GM18511 (cell line): ENCODE data around the gene ESYT1.

ENCODE experiments used
- ATAC-seq: cut with Tn5 transposase; IDR thresholded peaks from one replicate; pipeline ENCODE4 v1.9.1; 2021; ENCODE audit warnings: mild to moderate bottlenecking, moderate library complexity; ENCODE audit not compliant: unreplicated experiment

Gene ESYT1

DNA sequence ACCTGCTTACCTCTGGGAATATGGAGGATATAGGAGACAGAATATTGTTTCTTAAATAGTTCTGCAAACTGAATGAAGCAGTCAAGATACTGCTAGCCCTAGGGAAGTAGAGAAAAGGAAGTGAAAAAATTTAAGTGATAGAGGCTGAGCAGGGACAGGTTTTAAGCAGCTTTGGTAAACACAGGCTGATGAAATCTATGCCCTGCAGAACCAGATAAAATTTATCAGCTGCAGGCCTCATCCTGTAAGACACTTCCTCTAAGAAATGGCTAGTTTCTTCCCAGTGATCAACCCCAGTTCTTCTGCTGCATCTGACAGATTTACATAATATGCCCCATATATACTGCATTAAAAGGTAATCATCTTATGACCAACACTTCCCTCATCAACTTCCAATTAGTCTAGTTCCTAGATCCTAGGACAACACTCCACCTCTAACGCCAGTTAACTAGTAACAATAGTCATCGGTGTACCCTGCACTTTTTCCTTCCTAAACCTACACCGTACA is 1.3 kb upstream of the ESYT1 start:
- ATAC-seq = no peak

DNA sequence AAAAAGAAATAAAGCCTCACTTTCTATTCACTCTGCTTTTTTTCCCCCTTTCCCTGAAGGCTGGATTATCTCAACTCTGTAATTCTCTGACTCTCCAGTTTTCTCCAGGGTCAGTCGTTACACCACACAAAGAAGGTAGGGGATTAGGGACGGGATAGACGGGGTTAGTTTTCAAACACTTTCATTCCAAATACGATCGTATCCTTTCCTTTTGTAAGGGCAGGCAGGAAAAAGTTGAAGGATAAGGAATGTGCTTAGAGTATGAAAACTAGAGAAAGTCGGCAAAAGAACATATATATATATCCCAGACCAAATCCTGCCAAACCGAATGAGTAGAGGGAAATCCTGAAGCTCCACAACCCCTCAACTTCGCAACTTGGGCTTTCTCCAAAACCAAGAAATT is 581 bp upstream of the ESYT1 start:
- ATAC-seq = no peak

DNA sequence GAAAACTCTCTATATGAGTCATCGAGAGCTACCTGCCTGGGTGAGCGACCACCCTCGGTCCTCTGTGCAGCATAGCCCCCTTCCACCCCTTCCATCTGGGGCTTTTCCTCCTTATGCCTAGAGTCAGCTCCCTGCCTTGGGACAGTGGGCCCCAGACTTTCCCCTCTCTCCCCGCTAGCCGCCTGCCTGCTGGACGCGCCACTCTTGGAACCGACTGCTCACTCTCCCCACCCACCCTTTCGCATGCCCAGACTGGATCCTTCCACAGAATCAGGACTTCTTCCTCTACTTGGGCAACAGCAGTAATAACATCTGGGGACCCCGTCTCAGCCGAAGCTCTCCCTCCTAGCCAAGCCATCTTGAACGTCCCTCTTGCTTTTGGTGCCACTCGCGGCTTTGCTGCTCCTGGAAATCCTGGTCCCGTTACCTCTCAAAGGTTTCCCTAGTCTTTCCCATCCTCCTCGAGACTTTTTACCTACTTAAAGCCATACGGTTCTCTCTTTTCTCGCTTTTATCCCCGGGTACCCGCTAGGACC is 671 bp downstream of the ESYT1 start:
- ATAC-seq = no peak

DNA sequence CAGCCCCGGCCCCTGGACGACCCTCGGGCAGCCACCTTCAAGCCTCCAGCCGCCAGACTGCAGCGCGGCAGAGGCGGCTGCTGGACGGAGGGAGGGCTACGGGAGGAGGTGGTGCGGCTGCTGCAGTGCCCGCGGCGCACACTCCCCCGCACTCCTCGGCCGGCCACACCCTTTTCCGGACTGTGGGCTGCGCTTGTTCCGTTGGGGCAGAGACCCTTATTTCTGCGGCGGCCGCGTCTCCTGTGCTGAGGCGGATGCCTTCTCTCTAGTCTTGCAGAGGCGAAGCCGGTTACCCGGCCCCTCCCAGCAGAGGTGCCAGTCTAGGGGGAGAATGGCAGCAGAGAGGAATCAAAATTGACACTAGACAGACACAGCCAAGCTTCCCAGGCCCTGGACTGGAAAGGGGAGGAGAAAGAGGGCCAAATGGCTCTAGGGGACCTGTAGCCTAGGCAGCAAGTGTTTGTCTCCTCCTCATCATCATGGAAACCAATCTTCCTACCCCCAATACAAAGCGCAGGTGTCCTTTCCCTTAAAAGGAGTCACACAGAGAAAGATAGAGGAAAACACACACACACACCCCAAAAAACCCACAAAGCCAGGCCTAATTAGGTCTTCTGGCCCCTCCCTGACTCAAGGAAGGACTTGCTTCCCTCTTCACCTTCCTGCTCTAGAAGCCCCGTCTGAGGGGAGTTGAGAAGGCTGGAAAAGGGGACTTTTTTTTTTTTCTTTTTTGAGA is 1.3 kb downstream of the ESYT1 start:
- ATAC-seq = peak; percentile 43

DNA sequence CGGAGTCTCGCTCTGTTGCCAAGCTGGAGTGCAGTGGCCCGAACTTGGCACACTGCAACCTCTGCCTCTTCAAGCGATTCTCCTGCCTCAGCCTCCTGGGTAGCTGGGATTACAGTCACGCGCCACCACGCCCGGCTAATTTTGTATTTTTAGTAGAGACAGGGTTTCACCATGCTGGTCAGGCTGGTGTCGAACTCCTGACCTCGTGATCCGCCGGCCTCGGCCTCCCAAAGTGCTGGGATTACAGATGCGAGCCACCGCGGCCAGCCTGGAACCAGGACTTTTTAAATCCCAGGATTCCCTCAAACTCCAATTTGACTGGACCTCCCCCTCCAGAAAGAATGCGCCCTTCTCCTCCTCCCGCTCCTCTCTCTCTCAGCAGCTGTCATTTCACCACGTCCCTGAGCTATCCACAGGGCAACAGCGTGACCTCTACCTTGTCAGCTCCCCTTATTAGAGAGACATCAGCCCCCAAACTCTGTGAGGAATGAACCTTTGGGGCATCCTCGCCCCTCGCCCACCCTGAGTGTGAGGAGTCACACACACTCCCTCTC is 2.0 kb downstream of the ESYT1 start:
- ATAC-seq = no peak

DNA sequence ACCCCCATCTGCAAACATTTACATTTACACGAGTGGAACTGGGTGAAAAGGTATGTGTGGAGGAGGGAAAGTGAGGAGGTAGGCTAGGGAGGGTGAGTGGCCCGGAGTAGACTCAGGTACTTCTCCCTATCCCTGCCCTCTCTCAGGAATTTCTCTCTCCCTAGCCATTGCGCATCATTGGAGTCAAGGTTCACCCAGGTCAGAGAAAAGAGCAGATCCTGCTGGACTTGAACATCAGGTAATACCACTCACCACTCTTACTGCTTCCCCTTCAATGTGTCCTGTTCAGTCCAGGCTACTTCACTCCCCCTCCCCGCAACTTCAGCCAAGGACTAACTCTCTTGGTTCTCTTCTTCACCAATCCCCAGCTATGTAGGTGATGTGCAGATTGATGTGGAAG is 2.8 kb downstream of the ESYT1 start:
- no peak for ATAC-seq

DNA sequence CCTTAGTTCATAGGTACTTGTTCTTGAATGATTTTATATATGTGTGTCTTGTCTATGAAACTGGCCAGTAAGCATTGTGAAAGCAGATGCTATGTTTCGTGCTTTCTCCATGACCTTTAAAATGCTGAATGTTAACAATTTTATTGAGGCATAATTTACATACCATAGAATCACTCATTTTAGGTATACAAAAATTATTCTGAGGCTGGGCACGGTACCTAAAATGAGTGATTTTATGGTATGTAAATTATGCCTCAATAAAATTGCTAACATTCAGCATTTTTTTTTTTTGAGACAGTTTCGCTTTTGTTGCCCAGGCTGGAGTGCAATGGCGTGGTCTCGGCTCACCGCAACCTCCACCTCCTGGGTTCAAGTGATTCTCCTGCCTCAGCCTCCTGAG is 6.8 kb downstream of the ESYT1 start:
- ATAC-seq = no peak

DNA sequence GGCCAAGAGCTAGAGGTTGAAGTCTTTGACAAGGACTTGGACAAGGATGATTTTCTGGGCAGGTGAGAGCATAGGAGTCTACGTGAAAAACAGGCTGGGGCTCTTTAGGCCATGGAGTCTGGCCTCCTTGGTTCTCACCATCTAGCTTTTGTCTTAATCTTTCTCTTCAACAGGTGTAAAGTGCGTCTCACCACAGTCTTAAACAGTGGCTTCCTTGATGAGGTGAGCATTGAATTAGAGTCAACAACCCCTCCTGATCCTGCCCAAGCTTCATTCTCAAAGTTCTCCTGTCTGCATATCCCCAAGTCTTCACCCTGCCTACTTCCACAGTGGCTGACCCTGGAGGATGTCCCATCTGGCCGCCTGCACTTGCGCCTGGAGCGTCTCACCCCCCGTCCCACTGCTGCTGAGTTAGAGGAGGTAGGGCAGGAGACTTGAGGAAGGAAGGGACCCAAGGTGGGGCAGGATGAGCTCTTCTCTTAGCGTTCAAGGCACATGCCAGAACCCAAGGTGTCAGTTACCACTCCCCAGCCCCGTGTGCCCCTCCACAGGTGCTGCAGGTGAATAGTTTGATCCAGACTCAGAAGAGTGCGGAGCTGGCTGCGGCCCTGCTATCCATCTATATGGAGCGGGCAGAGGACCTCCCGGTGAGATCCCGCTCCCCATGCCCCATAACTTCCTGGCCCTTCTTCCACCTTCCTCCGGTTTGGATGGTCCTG is 9.9 kb downstream of the ESYT1 start:
- ATAC-seq = no peak

DNA sequence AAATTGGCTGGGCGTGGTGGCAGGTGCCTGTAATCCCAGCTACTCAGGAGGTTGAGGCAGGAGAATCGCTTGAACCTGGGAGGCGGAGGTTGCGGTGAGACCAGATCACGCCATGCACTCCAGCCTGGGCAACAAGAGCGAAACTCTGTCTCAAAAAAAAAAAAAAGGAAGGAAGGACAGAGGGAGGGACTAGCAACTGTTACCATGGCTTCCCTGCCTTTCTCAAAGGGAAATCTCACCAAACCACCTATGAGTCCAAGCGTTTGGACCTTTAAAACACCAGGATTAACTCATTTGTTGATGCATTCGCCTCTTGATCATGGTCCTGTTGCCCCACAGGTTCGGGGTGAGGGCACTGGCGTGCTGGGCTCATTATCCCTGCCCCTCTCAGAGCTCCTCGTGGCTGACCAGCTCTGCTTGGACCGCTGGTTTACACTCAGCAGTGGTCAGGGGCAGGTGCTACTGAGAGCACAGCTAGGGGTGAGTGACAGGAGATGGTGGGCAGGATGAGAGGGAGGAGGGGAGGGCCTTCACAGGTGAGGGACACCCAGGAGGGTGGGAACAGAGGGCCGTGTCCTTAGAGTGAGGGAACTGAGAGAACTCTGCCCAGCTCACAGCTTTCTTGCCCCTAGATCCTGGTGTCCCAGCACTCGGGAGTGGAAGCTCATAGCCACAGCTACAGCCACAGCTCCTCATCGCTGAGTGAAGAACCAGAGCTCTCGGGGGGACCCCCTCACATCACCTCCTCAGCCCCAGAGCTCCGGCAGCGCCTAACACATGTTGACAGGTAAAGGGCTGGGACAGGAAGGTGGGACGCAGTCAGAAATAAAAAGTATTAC is 14.1 kb downstream of the ESYT1 start:
- no peak for ATAC-seq

DNA sequence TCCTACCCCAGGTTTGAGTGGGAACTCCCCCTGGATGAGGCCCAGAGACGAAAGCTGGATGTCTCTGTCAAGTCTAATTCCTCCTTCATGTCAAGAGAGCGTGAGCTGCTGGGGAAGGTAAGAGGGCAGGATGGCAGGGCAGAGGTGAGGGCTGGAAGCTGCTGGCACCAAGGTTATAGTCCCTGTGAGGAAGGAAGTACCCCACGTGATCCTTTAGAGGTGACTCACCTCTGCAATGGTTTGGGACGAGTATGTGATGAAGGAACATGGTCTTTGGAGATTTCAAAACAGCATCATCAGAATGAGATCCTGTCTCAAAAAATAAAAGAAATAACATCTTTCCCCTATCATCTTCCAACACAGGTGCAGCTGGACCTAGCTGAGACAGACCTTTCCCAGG is 15.2 kb downstream of the ESYT1 start:
- no peak for ATAC-seq

DNA sequence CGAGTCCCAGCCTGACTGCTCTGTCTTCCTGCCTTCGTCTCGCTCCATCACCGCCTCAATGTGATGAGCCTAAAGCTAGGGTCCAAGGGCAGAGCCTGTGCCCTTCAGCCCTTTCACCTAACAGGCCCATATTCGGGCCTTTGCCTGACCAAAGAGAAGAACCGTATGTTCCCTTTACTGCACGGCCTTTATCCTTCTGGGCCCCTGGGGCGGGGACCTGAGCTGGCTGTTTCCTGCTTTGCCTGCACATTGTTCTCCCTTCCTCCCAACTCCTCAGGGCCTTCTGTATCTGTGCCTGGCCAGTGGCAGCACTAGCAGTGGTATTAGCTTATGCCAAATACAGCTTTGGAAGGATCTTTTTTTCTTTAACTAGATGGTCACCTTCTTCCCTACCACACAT is 15.8 kb downstream of the ESYT1 start:
- ATAC-seq = no peak

DNA sequence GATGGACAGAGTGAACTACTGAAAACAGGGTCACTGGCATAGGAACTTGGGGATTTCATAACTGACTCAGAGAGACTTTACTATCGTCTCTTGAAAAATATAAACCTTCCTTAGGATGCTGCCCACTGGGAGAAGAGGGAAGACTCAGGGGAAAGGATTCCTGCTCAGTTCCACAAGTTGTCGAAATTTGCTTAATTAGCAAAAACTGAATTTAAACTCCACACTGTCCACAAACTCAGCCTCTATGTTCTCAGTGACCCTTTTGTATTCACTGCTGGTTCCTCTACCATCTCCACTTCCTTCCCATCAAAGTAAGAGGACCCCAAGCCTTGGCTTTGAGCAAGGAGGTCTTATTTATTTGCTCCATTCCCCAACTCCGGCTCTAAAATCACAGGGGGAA is 17.1 kb downstream of the ESYT1 start:
- ATAC-seq = no peak

DNA sequence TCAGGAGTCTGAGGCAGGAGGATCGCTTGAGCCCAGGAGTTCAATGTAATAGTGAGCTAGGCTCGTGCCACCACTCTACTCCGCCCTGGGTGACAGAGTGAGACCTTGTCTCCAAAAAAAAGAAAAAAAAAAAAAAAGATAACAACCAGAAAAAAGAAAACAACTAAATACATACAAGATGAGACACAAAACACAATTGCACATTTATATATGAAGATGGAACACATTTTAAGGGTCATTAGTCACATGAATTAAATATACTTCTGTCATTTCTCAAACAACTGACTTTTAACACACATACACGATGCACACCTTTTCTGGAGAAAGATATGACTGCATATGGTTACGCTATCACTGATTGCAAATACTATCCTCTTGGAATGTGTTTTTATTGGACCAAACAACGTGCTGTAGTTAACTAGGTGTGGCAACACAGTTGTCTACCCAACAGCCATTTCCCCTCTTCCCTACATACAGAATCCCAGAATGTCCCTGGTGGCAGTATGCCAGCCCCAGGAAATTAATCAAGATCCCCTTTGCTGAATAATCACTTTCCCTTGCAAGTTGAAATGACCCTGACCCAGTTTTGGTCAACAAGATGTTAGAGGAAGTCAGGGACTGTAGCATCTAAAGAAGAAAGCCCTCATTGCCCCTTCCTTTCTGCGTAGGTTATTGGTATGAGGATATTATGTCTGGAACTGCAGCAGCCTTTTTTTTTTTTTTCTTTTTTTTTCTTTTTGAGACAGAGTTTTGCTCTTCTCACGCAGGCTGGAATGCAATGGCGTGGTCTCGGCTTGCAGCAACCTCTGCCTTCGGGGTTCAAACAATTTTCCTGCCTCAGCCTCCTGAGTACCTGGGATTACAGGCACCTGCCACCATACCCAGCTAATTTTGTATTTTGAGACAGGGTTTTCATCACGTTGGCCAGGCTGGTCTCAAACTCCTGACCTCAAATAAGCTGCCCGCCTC is 18.7 kb downstream of the ESYT1 start:
- no peak for ATAC-seq

DNA sequence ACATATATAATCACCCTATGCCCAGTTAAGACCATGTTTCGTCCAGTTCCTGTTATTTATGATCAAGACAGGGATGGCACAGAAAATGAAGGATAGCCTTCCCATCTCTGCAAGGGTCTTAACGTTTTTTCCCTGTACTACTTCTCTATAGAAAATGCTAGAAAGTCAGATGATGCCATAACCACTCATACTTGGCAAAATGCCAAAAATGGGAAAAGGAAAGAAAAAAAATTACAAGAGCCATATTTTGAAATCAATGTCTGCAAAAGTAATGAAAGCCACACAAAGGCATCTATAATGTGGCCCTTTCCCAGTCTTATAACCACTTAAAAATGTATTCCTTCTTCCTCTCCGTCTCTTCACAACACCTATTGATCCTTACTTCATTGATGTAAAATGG is 22.5 kb downstream of the ESYT1 start:
- no peak for ATAC-seq

DNA sequence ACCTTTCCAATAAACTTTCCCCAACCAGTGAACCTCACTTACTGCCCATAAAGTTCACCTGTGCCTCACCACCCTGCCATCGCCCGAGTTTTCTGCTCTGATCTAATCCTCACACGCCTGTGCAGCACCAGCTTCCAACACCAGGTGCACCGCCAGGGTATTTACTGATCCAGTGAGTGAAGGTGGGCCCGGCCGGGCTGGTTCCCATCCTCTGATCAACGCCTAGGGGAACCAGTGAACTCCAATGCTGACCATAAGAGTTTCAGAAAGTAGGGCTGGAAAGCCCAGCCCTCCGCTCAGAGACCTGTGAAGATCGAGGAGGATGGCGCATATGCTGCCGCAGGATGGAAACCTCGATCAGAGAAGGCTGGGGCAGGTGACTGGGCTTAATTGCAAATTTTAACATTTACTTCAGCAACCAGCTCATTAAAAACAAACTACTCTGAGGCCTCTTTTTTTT is 23.6 kb downstream of the ESYT1 start:
- peak; percentile 55 for ATAC-seq

DNA sequence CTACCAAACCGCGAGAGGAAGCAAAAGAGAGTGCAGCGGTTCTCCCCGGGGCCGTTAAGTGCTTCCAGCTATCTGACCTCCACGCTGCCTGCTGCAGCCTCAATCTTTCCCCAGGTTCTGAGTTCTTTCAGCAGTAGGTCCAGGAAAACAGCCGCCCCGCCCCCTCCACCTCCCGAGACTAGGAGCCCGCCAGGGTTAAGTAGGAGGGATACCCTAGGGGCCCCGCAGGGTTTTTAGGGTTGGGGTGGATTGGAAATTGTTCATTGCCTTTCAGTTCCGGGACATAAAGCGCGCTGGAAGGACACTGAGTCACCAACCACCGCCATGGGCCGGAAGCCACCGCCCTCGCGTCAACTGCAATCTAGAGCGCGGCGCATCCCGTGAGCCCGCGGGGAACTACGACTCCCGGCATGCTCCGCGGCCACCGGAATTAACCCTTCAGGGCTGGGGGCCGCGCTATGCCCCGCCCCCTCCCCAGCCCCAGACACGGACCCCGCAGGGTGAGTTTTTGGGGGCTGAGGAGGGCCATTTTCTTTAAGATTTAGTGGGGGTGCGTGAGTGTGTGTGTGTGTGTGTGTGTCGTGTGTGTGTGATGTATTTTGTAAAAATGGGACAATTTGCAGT is 24.2 kb downstream of the ESYT1 start, which contains the start of gene MYL6B:
TSS of gene MYL6B (plus strand) at position 456 of the 624 bp plus-strand sequence. CDS start 1,332 bp downstream, outside the sequence.
- ATAC-seq = peak; percentile 89

DNA sequence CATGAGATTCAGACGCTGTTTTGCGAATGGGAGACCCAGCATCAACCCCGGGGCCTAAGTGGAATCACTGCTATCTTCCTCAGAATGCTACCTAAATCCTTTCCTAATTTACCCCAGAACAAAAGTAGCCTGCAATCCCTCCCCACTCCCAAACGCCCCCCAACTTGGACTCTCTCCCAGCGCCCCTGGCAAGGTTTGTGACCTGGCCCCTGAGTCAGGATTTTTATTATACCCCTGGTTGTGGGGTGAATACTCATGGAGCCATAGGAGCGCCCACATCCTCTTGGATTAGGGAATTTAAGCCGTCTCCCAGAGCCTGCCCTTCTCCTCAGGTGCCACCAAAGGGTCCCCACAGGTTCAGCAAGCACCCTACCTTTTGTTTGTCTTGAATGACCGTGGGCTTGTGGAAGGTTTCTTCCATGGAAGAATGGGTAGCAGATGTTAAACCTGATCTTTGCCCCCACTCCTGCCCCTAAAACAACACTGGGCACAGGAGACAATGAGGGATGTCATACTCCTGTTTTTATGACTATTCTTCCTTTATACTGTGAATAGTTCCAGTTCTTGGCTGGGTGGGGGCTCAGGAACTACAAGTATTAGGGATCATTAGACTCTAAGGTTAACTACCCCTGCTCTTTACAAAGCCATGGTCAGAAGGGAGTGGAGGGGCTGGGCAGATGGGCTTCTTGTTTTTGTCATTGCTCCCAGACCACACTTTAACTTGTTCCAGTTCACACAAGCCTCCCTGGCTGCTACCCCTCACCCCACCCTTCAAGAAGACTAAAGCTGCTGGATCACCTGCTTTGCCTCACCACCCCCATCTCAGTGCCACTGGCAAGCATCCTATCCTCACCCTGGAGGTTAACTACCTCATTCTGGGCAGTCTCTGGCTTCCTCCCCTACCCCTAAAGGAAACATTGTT is 24.9 kb downstream of the ESYT1 start:
- no peak for ATAC-seq

DNA sequence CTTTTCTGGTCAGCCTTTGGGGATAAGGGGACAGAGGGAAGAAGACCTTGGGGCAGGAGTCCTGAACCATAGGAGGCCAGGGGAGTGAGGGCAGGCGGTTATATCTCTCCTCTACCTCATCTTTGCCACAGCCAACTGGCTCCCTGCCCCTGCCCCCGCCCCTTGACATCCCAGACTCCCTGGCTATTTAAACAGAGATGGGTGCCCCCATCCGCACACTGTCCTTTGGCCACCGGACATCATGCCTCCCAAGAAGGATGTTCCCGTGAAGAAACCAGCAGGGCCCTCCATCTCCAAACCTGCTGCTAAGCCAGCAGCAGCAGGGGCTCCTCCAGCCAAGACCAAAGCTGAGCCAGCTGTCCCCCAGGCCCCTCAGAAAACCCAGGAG is 25.6 kb downstream of the ESYT1 start:
- ATAC-seq = no peak
